Measurements from ENCODE around the gene MDFIC.

Gene MDFIC

GRCh38 chr7:115005251-115005650 is 83.4 kb downstream of the MDFIC start:
- DNase-seq: peak in 1 of 3 experiments; percentile 38

GRCh38 chr7:115005953-115006352 is 84.1 kb downstream of the MDFIC start:
- DNase-seq: no peak

GRCh38 chr7:115007751-115008150 is 85.9 kb downstream of the MDFIC start:
- DNase-seq: no peak

GRCh38 chr7:115008465-115009114 is 86.7 kb downstream of the MDFIC start:
- peak in 2 of 3 experiments; percentile 19 to 45 for DNase-seq

GRCh38 chr7:115009139-115009538 is 87.2 kb downstream of the MDFIC start:
- DNase-seq: no peak

GRCh38 chr7:115009736-115010440 is 88.0 kb downstream of the MDFIC start:
- no peak for DNase-seq

GRCh38 chr7:115010441-115010820 is 88.5 kb downstream of the MDFIC start:
- DNase-seq: no peak

- no peak for DNase-seq
These were observed 92.0 kb downstream of the MDFIC start for GRCh38 chr7:115013886-115014285.

- no peak for DNase-seq
These were observed 92.9 kb downstream of the MDFIC start for GRCh38 chr7:115014794-115015193.

- DNase-seq: no peak
These were observed 93.7 kb downstream of the MDFIC start for GRCh38 chr7:115015619-115016018.

GRCh38 chr7:115019882-115020605 is 98.2 kb downstream of the MDFIC start:
- DNase-seq: peak in 2 of 3 experiments; percentile 37 to 73

- no peak for DNase-seq
These were observed 101.3 kb downstream of the MDFIC start for GRCh38 chr7:115023219-115023618.

GRCh38 chr7:115024276-115024675 is 102.4 kb downstream of the MDFIC start:
- DNase-seq: no peak

- no peak for DNase-seq
These were observed 111.1 kb downstream of the MDFIC start for GRCh38 chr7:115032715-115033703.

- no peak for DNase-seq
These were observed 112.1 kb downstream of the MDFIC start for GRCh38 chr7:115033917-115034459.

- peak in 1 of 3 experiments; percentile 43 for DNase-seq
These were observed 112.6 kb downstream of the MDFIC start for GRCh38 chr7:115034515-115034914.

- no peak for DNase-seq
These were observed 115.4 kb downstream of the MDFIC start for GRCh38 chr7:115037128-115037802.

- DNase-seq: peak; percentile 26 to 96 (median 54)
These were observed 116.3 kb downstream of the MDFIC start for GRCh38 chr7:115038158-115038557.

- DNase-seq: no peak
These were observed 118.2 kb downstream of the MDFIC start for GRCh38 chr7:115040057-115040456.

GRCh38 chr7:115040495-115040894 is 118.6 kb downstream of the MDFIC start:
- no peak for DNase-seq

- no peak for DNase-seq
These were observed 120.7 kb downstream of the MDFIC start for GRCh38 chr7:115042596-115042995.

GRCh38 chr7:115043605-115044004 is 121.7 kb downstream of the MDFIC start:
- no peak for DNase-seq

All from NCI-H1417 (cell line).